GM19023 (cell line): ENCODE measurements around the gene TSPAN5.
A peak's percentile ranks its signal among the peaks of the same experiment; 100 is the strongest.
"Not testable (repeated sequence)": the region's sequence is repeated elsewhere in the genome, so short reads cannot be mapped to it uniquely, and the experiment has no call there.

Experiments
- ATAC-seq: cut with Tn5 transposase; IDR thresholded peaks from one replicate; pipeline ENCODE4 v1.9.1; 2021; ENCODE audit warnings: mild to moderate bottlenecking, moderate library complexity; ENCODE audit not compliant: unreplicated experiment

TSPAN5 gene

GRCh38 chr4:98658287-98659105 lies at the start of gene TSPAN5:
TSPAN5 (minus strand) TSS chr4:98658611.
- peak; percentile 74 for ATAC-seq

GRCh38 chr4:98706935-98707334 lies 48.5 kb upstream of the TSPAN5 start:
- no peak for ATAC-seq

GRCh38 chr4:98706200-98706813 lies 47.9 kb upstream of the TSPAN5 start:
- no peak for ATAC-seq

GRCh38 chr4:98705586-98705985 lies 47.2 kb upstream of the TSPAN5 start:
- ATAC-seq: not testable (repeated sequence)

GRCh38 chr4:98700656-98701055 lies 42.2 kb upstream of the TSPAN5 start:
- ATAC-seq: no peak

GRCh38 chr4:98694076-98694475 lies 35.7 kb upstream of the TSPAN5 start:
- ATAC-seq: no peak

- ATAC-seq: no peak
Measured at GRCh38 chr4:98692411-98692810, 34.0 kb upstream of the TSPAN5 start.

- ATAC-seq: no peak
Measured at GRCh38 chr4:98691588-98691987, 33.2 kb upstream of the TSPAN5 start.

GRCh38 chr4:98689507-98690174 lies 31.2 kb upstream of the TSPAN5 start:
- ATAC-seq: no peak

GRCh38 chr4:98688411-98689290 lies 30.2 kb upstream of the TSPAN5 start:
- no peak for ATAC-seq

GRCh38 chr4:98687876-98688275 lies 29.5 kb upstream of the TSPAN5 start:
- ATAC-seq: no peak

GRCh38 chr4:98686847-98687246 lies 28.4 kb upstream of the TSPAN5 start:
- ATAC-seq: no peak

GRCh38 chr4:98686043-98686707 lies 27.8 kb upstream of the TSPAN5 start:
- no peak for ATAC-seq

GRCh38 chr4:98685225-98686042 lies 27.0 kb upstream of the TSPAN5 start:
- ATAC-seq: no peak

GRCh38 chr4:98682719-98683118 lies 24.3 kb upstream of the TSPAN5 start:
- ATAC-seq: no peak

- ATAC-seq: no peak
Measured at GRCh38 chr4:98680806-98681205, 22.4 kb upstream of the TSPAN5 start.

GRCh38 chr4:98679738-98680137 lies 21.3 kb upstream of the TSPAN5 start:
- ATAC-seq: no peak

GRCh38 chr4:98677799-98678198 lies 19.4 kb upstream of the TSPAN5 start:
- no peak for ATAC-seq

- ATAC-seq: no peak
Measured at GRCh38 chr4:98674404-98675173, 16.2 kb upstream of the TSPAN5 start.
